GM11168 (cell line): ENCODE measurements around the gene BIVM.

Experiments
- in situ Hi-C: fragments of 300-500 bp; cut with MboI; formaldehyde crosslinking; loops from one replicate; pipeline ENCODE4 v1.12.0; 2022; ENCODE audit warnings: low sequenced_read_pairs; ENCODE audit not compliant: unreplicated experiment

Gene BIVM

GRCh38 chr13:102873653-102874052, 74.7 kb downstream of the BIVM start:
- in situ Hi-C loops, result no loop called here

- in situ Hi-C loops, result no loop called here
Measured at GRCh38 chr13:102875256-102875655, 76.3 kb downstream of the BIVM start.

- in situ Hi-C loops, result no loop called here
Measured at GRCh38 chr13:102877303-102877702, 78.4 kb downstream of the BIVM start.

- in situ Hi-C loops, result no loop called here
Measured at GRCh38 chr13:102878481-102878880, 79.6 kb downstream of the BIVM start.

GRCh38 chr13:102879793-102880499, 81.0 kb downstream of the BIVM start:
- in situ Hi-C loops, result no loop called here

- in situ Hi-C loops, result no loop called here
Measured at GRCh38 chr13:102881819-102882686, 83.1 kb downstream of the BIVM start.
